ENCODE data around the gene AGFG1. TPM values are rescaled to one million over a fixed set of nuclear protein-coding genes. Genes with fewer than 3 reads are reported as not detected.
A peak's percentile ranks its signal among the peaks of the same experiment; 100 is the strongest.

The AGFG1 gene
- total and polyA plus RNA-seq, 9 donors = 32.7 to 51.9 (median 46.7) TPM

- Histone ChIP-seq H3K4me3 (ENCODE audit: low read length) (no peak overlapping the region), H3K27me3 (ENCODE audit: control insufficient read depth, insufficient read depth, low read length) (no peaks in the 10 kb centered on the region), H3K27ac (ENCODE audit: low read length) (no peak overlapping the region), H3K4me1 (ENCODE audit: control insufficient read depth, insufficient read depth, low read length) (no peaks in the 10 kb centered on the region), H3K36me3 (ENCODE audit: control insufficient read depth, insufficient read depth, low read length) (no peaks in the 10 kb centered on the region), H3K9me3 (replicated peaks; ENCODE audit: control insufficient read depth, low read depth, low read length) (no peaks in the 10 kb centered on the region)
- whole genome bisulfite sequencing (ENCODE audit: insufficient coverage) = 55% methylated on average over 5 of the region's 12 CpGs
- no peak for DNase-seq
These were observed 27.9 kb upstream of the AGFG1 start for GRCh38 chr2:227443889-227444568.

- H3K36me3 ChIP-seq (ENCODE audit: control insufficient read depth, insufficient read depth, low read length) = no peaks in the 10 kb centered on the region
- H3K4me1 ChIP-seq (ENCODE audit: control insufficient read depth, insufficient read depth, low read length) = no peaks in the 10 kb centered on the region
- no peaks in the 10 kb centered on the region for H3K27me3 ChIP-seq (ENCODE audit: control insufficient read depth, insufficient read depth, low read length)
- DNase-seq = no peak
- H3K9me3 ChIP-seq (replicated peaks; ENCODE audit: control insufficient read depth, low read depth, low read length) = no peaks in the 10 kb centered on the region
- no peak overlapping the region for H3K27ac ChIP-seq (ENCODE audit: low read length)
- H3K4me3 ChIP-seq (ENCODE audit: low read length) = no peak overlapping the region
- WGBS (ENCODE audit: insufficient coverage) = no CpG with 5 or more reads among the region's 7 CpGs
These were observed 24.4 kb upstream of the AGFG1 start for GRCh38 chr2:227447606-227448005.

GRCh38 chr2:227450311-227450841, 21.6 kb upstream of the AGFG1 start:
- H3K27ac ChIP-seq (ENCODE audit: low read length) = no peak overlapping the region
- no CpG with 5 or more reads among the region's 5 CpGs for WGBS (ENCODE audit: insufficient coverage)
- H3K27me3 ChIP-seq (ENCODE audit: control insufficient read depth, insufficient read depth, low read length) = no peaks in the 10 kb centered on the region
- H3K36me3 ChIP-seq (ENCODE audit: control insufficient read depth, insufficient read depth, low read length) = no peaks in the 10 kb centered on the region
- DNase-seq = peak; percentile 27
- H3K9me3 ChIP-seq (replicated peaks; ENCODE audit: control insufficient read depth, low read depth, low read length) = no peaks in the 10 kb centered on the region
- H3K4me1 ChIP-seq (ENCODE audit: control insufficient read depth, insufficient read depth, low read length) = no peaks in the 10 kb centered on the region
- H3K4me3 ChIP-seq (ENCODE audit: low read length) = no peak overlapping the region

- H3K4me1 ChIP-seq (ENCODE audit: control insufficient read depth, insufficient read depth, low read length) = no peaks in the 10 kb centered on the region
These were observed 20.9 kb upstream of the AGFG1 start for GRCh38 chr2:227450926-227451654.

GRCh38 chr2:227451655-227451992, 20.3 kb upstream of the AGFG1 start:
- DNase-seq = no peak
- Histone ChIP-seq H3K27me3 (ENCODE audit: control insufficient read depth, insufficient read depth, low read length) (no peaks in the 10 kb centered on the region), H3K36me3 (ENCODE audit: control insufficient read depth, insufficient read depth, low read length) (no peaks in the 10 kb centered on the region), H3K27ac (ENCODE audit: low read length) (no peak overlapping the region), H3K4me3 (ENCODE audit: low read length) (no peak overlapping the region), H3K9me3 (replicated peaks; ENCODE audit: control insufficient read depth, low read depth, low read length) (no peaks in the 10 kb centered on the region), H3K4me1 (ENCODE audit: control insufficient read depth, insufficient read depth, low read length) (no peaks in the 10 kb centered on the region)

More at GRCh38 chr2:227450926-227451654, 20.9 kb upstream of the AGFG1 start:
- WGBS (ENCODE audit: insufficient coverage) = 86% methylated on average over 1 of the region's 5 CpGs
- peak; percentile 11 for DNase-seq
- Histone ChIP-seq H3K4me3 (ENCODE audit: low read length) (no peak overlapping the region), H3K27me3 (ENCODE audit: control insufficient read depth, insufficient read depth, low read length) (no peaks in the 10 kb centered on the region), H3K36me3 (ENCODE audit: control insufficient read depth, insufficient read depth, low read length) (no peaks in the 10 kb centered on the region), H3K27ac (ENCODE audit: low read length) (no peak overlapping the region), H3K9me3 (replicated peaks; ENCODE audit: control insufficient read depth, low read depth, low read length) (no peaks in the 10 kb centered on the region)

GRCh38 chr2:227453810-227454209, 18.1 kb upstream of the AGFG1 start:
- H3K36me3 ChIP-seq (ENCODE audit: control insufficient read depth, insufficient read depth, low read length) = no peaks in the 10 kb centered on the region
- H3K9me3 ChIP-seq (replicated peaks; ENCODE audit: control insufficient read depth, low read depth, low read length) = no peaks in the 10 kb centered on the region
- no peaks in the 10 kb centered on the region for H3K27me3 ChIP-seq (ENCODE audit: control insufficient read depth, insufficient read depth, low read length)
- no peaks in the 10 kb centered on the region for H3K4me1 ChIP-seq (ENCODE audit: control insufficient read depth, insufficient read depth, low read length)
- H3K4me3 ChIP-seq (ENCODE audit: low read length) = no peak overlapping the region
- H3K27ac ChIP-seq (ENCODE audit: low read length) = no peak overlapping the region
- no peak for DNase-seq
- WGBS (ENCODE audit: insufficient coverage) = no CpG with 5 or more reads among the region's 1 CpG

- no peak overlapping the region for H3K27ac ChIP-seq (ENCODE audit: low read length)
These were observed 17.6 kb upstream of the AGFG1 start for GRCh38 chr2:227454323-227454860.

GRCh38 chr2:227455200-227455599, 16.8 kb upstream of the AGFG1 start:
- H3K9me3 ChIP-seq (replicated peaks; ENCODE audit: control insufficient read depth, low read depth, low read length) = no peaks in the 10 kb centered on the region
- DNase-seq = no peak
- no peaks in the 10 kb centered on the region for H3K27me3 ChIP-seq (ENCODE audit: control insufficient read depth, insufficient read depth, low read length)
- no peak overlapping the region for H3K27ac ChIP-seq (ENCODE audit: low read length)
- H3K4me1 ChIP-seq (ENCODE audit: control insufficient read depth, insufficient read depth, low read length) = no peaks in the 10 kb centered on the region
- no CpG with 5 or more reads among the region's 2 CpGs for WGBS (ENCODE audit: insufficient coverage)
- H3K36me3 ChIP-seq (ENCODE audit: control insufficient read depth, insufficient read depth, low read length) = no peaks in the 10 kb centered on the region
- H3K4me3 ChIP-seq (ENCODE audit: low read length) = no peak overlapping the region

More at GRCh38 chr2:227454323-227454860, 17.6 kb upstream of the AGFG1 start:
- no peaks in the 10 kb centered on the region for H3K27me3 ChIP-seq (ENCODE audit: control insufficient read depth, insufficient read depth, low read length)
- H3K36me3 ChIP-seq (ENCODE audit: control insufficient read depth, insufficient read depth, low read length) = no peaks in the 10 kb centered on the region
- DNase-seq = no peak
- no peak overlapping the region for H3K4me3 ChIP-seq (ENCODE audit: low read length)
- no peaks in the 10 kb centered on the region for H3K4me1 ChIP-seq (ENCODE audit: control insufficient read depth, insufficient read depth, low read length)
- H3K9me3 ChIP-seq (replicated peaks; ENCODE audit: control insufficient read depth, low read depth, low read length) = no peaks in the 10 kb centered on the region

- Histone ChIP-seq H3K4me3 (ENCODE audit: low read length) (no peak overlapping the region), H3K27me3 (ENCODE audit: control insufficient read depth, insufficient read depth, low read length) (no peaks in the 10 kb centered on the region), H3K36me3 (ENCODE audit: control insufficient read depth, insufficient read depth, low read length) (no peaks in the 10 kb centered on the region), H3K4me1 (ENCODE audit: control insufficient read depth, insufficient read depth, low read length) (no peaks in the 10 kb centered on the region), H3K9me3 (replicated peaks; ENCODE audit: control insufficient read depth, low read depth, low read length) (no peaks in the 10 kb centered on the region), H3K27ac (ENCODE audit: low read length) (no peak overlapping the region)
- no peak for DNase-seq
- WGBS (ENCODE audit: insufficient coverage) = 96% methylated on average over 2 of the region's 2 CpGs
These were observed 15.9 kb upstream of the AGFG1 start for GRCh38 chr2:227456102-227456501.

GRCh38 chr2:227456772-227457171, 15.2 kb upstream of the AGFG1 start:
- Histone ChIP-seq H3K36me3 (ENCODE audit: control insufficient read depth, insufficient read depth, low read length) (no peaks in the 10 kb centered on the region), H3K9me3 (replicated peaks; ENCODE audit: control insufficient read depth, low read depth, low read length) (no peaks in the 10 kb centered on the region), H3K27ac (ENCODE audit: low read length) (no peak overlapping the region), H3K27me3 (ENCODE audit: control insufficient read depth, insufficient read depth, low read length) (no peaks in the 10 kb centered on the region), H3K4me1 (ENCODE audit: control insufficient read depth, insufficient read depth, low read length) (no peaks in the 10 kb centered on the region), H3K4me3 (ENCODE audit: low read length) (no peak overlapping the region)
- 65% methylated on average over 4 of the region's 4 CpGs for WGBS (ENCODE audit: insufficient coverage)
- no peak for DNase-seq
